Measurements from ENCODE around the gene ARHGEF16.

The ARHGEF16 gene

GRCh38 chr1:3502641-3503524 is 48.4 kb downstream of the ARHGEF16 start:
- no peak for DNase-seq (ENCODE audit: low read depth)

DNA sequence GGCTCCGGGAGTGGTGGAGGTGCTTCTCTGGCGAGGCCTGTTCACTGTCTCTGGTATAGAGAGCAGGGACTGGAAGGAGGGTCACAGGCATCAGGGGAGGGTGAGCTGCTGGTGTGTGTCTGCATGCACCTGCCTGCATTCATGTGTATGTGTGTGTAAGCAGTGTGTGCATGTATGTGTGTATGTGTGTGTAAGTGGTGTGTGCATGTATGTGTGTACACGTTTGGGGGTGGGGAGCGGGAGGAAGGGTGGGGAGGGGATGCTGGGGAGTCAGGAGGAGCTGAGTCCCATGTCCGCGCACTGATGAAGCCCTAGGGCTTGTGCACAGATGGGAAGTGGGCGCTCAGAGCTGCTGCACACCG is 49.0 kb downstream of the ARHGEF16 start:
- DNase-seq (ENCODE audit: low read depth), result no peak

DNA sequence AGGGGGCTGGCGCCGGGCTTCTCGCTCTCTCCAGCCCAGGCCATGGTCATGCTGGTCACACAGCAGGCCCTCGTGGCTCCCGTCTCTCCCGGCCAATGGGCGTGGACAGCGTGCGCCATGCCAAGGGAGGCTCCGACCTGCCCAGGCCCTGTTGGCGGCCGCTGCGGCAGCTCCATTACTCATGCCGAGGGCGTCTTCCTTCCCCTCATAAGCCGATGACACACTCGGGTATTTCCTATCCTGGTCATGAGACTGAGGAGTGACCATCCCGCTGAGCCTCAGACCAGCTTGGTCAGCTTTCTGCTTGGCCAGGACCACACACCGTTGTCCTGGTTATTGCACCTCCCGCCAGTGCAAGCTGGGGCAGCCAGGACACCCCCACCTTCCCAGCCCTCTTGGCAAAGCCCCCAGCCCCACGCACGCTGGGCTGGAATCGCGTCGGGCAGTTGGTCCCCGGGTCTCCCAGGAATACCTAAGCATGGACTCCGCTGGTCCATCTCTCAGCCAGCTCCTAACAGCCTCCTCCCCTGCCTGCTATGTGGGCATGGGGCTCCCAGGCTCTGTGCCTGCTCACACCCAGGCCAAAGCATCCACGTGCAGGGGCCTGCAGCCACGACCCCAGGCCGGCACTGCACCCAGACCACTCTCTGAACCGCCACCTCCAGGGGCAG is 49.8 kb downstream of the ARHGEF16 start:
- no peak for DNase-seq (ENCODE audit: low read depth)

DNA sequence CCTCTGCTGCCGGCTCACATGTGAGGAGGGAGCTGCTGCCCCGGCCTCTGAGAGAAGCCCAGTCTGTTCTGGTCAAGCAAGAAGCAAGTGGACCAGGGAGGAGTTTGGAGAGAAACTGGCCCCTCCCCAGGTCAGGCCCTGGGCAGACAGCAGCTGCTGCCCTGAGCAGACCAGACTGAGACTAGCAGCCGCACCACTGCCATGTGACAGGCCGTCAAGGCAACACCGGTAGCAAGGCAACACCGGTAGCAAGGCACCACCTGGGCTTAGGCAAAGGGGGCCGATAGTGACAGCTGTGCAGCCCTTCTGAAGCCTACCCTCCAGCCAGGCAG is 50.3 kb downstream of the ARHGEF16 start:
- no peak for DNase-seq (ENCODE audit: low read depth)

DNA sequence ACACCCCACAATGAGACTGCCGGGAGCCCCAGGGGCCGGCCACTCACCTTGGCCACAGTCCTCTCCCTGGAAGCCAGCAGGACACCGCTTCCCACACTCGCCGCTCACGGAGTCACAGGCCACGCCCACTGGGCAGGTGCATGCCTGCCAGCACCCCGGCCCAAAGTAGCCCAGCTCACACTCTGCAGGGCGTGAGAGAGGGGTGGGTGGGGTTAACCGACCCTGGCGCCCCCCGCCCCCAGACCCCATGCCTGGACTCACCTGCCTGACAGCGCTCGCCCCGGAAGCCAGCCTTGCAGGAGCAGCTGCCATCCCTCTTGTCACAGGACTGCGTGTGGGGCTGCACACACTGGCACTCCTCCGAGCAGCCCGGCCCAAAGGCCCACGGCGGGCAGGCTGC is 50.7 kb downstream of the ARHGEF16 start:
- DNase-seq (ENCODE audit: low read depth), result no peak

DNA sequence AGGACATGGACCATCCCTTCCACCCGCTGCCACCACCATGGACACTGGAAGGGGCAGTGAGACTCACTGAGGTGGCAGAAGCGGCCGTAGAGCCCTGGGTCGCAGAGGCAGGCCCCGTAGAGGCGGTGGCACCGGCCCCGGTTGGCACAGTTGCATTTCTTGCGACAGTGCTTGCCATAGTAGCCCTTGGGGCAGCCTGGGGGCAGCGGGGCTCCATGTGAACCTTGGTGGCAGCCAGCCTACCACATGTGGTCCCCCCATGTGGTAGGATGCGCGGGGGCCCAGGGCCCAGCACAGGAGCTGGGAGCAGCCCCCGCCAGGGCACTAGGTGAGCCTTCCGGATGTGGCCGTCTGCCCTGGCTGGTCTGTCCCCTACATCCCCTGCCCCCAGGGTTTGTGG is 51.6 kb downstream of the ARHGEF16 start:
- no peak for DNase-seq (ENCODE audit: low read depth)

- DNase-seq (ENCODE audit: low read depth), result no peak
These were observed 52.5 kb downstream of the ARHGEF16 start for GRCh38 chr1:3506943-3507342.

DNA sequence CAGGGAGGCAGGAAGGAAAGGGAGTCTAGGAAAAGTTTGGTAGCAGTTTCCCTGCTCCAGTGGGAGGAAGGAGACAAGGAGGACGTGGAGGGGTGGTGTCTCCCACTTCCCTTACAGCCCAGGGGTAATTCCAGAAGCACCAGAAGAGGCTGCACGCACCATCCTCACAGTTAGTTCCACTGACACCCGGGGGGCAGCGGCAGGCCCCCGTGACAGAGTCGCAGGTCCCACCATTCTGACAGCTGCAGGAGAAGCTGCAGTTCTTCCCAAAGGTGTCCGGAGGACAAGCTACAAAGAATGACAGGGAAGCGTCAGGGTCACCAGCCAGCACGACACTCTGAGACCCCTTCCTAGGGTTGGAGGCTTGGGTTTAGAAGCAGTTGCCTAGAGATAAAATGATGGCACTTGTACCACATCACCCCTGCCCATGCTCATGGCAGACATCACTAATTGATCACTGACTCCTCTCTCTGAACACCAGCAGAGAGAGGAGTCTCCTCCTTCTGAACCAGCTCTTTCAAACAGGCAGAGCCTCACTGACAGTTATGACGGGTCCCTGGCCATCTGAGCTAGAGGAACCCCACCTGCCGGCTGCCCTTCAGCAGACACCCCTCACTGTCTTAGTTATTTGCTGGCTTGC is 53.3 kb downstream of the ARHGEF16 start:
- no peak for DNase-seq (ENCODE audit: low read depth)

DNA sequence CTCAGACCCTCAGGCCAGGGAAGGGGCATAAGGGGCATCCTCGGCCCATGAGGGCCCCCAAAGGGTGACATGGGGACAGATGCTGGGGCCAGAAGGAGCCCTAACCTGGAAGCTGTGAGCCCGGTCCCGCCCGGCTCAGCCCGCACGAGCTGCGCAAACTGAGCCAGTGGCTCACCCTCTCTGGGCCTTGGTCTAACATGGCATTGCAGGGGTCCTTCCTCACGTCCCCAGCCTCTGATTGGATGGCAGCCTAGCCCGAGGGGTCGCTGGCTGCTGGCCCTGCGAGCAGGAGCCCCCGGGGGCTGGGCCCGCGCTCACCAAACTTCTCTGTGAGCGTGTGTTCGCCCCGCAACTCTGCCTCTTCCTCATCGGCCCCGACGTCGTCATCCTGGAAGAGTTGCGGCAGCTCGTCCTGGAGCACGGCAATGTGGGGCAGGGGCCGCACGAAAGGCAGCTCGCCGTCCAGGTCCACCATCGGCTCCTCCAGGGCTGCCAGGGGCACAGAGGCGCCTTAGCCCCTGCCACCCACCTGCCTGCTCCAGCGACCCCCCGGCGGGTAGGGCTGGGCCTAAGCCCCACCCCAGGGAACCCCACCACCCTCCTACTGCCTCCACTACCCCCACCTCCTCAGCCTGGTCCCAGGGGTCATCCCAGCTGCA is 54.4 kb downstream of the ARHGEF16 start:
- no peak for DNase-seq (ENCODE audit: low read depth)

DNA sequence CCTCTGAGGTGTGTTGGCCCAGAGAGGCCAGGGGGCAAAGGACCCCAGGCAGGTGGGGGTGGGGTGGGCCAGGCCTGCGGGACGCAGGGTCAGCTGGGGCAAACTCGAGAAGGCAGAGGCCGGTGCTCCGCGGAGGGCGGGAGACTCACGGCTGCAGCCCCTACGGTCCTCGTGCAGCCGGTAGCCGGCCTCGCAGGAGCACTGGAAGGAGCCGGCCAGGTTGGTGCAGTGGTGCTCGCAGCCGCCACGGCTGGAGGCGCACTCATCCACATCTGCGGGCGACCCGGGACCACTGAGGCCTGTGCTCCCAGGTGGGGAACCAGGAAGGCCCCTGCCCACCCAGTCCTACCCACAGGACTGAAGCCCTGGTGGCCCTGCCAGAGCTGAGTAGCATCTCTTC is 55.3 kb downstream of the ARHGEF16 start:
- no peak for DNase-seq (ENCODE audit: low read depth)

- DNase-seq (ENCODE audit: low read depth), result no peak
These were observed 55.9 kb downstream of the ARHGEF16 start for GRCh38 chr1:3510136-3510955.

GRCh38 chr1:3510956-3511250 is 56.4 kb downstream of the ARHGEF16 start:
- DNase-seq (ENCODE audit: low read depth), result no peak

DNA sequence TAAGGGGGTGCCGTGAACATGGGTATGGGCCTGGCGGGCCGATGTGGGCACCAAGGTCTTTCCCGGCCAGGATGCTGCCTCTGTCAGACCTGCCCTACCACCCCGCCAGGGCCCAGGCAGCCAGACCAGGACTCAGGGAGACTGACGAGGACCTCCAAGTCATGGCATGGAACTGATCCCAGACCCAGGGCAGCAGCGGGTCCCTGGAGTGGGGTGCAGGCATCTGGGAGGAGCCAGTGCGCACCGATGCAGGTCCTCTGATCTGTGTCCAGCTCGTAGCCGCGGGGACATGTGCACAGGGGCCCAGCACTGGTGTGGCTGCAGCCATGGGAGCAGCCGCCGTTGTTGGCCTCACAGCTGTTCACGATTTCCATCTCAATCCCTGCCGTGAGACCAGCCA is 56.8 kb downstream of the ARHGEF16 start:
- DNase-seq (ENCODE audit: low read depth), result no peak

GRCh38 chr1:3511856-3512255 is 57.4 kb downstream of the ARHGEF16 start:
- DNase-seq (ENCODE audit: low read depth), result no peak

GRCh38 chr1:3514404-3514803 is 59.9 kb downstream of the ARHGEF16 start:
- DNase-seq (ENCODE audit: low read depth), result no peak

- no peak for DNase-seq (ENCODE audit: low read depth)
These were observed 60.8 kb downstream of the ARHGEF16 start for GRCh38 chr1:3515272-3515671.

- DNase-seq (ENCODE audit: low read depth), result no peak
These were observed 61.5 kb downstream of the ARHGEF16 start for GRCh38 chr1:3515774-3516480.

GRCh38 chr1:3516481-3516869 is 62.0 kb downstream of the ARHGEF16 start:
- no peak for DNase-seq (ENCODE audit: low read depth)

DNA sequence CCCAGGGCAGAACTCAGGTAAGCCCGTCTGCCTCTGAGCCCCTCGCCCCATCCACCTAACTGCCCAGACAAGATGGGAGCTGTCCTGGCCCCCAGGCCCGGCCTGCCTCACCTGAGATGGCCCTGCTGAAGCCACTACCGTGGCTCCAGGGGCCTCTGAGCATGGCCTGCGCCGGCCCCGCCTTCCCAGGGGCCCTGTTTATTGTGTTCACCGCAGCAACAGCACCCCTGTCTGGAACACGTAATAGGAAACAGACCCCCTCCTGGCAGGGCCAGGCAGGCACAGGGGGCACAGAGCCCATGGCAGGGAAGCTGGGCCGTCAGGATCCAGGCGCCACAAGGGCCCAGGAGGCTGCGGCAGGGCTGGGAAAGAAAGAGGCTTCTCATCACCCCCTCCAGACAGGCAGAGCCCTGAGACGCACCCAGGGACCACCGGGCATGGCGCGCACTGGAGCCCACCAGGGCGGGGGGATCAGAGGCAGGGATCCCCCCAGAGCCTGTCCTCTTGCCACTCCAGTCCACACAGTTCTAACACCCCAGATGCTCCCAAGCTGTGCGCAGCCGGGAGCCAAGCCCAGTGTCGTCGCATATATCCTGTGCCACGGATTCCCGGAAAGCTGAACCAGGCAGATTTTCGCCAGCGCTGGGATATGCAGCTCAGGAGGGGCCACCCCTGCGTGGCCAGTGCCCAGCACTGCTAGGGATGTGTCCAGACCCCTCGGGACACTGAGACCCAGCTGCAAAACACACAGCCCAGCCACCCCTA is 62.6 kb downstream of the ARHGEF16 start:
- DNase-seq (ENCODE audit: low read depth), result no peak

DNA sequence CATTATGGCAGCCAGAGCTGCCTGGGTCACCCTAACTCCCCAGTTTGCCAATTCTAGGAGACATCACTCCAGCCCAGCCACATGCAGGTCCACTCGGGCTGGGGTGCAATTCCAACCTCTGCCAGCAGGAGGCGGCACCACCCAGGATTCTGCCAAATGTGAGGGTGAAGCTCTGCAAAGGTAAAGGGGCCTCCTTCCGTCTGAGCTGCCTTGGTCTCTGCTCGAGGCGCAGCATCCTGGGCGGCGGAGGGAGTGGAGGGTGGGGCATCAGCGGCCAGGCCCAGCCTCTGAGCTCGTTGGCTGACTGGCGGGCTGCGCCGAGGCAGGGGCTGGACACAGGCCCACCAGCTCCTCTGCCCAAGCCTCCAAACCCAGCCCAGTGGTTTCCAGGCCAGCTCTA is 63.8 kb downstream of the ARHGEF16 start:
- DNase-seq (ENCODE audit: low read depth), result no peak

DNA sequence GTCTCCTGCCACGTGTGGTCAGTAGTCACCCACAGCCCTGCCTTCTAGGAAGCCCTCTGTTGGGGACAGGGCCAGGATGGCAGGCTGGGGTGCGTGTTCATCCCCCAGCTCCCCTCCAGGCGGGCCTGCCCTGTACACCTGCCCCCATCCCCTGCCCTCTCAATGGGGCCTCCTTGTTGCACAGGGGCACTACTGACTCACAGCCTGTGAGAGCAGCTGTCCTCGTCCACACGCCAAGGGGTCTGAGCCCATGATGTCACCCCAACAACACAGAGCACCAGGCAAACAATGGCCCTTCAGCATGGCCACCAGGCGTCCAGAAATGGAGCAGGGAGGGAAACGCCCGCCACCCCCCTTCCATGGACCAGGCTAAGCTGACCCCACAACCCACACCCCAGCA is 64.3 kb downstream of the ARHGEF16 start:
- no peak for DNase-seq (ENCODE audit: low read depth)
